Mucosa of rectum (tissue), 2 donors: Measurements from ENCODE around the gene CCL19.

Experiments
- H3K27ac ChIP-seq, 2 donors: one replicate each; pipeline ENCODE4 v1.7.0; 2013; ENCODE audit warnings: inconsistent platforms in 2 of 2, low read depth in 2 of 2, low read length in 2 of 2
- H3K27me3 ChIP-seq, 2 donors: one replicate each; pipeline ENCODE4 v1.7.0; 2013; ENCODE audit warnings: low read length in 2 of 2; ENCODE audit not compliant: control insufficient read depth in 2 of 2, insufficient read depth in 2 of 2
- H3K36me3 ChIP-seq, 2 donors: one replicate each; pipeline ENCODE4 v1.7.0; 2013; ENCODE audit warnings: low read length in 2 of 2; ENCODE audit not compliant: control insufficient read depth in 2 of 2, insufficient read depth in 2 of 2
- H3K4me1 ChIP-seq, 2 donors: one replicate each; pipeline ENCODE4 v1.7.0; 2013; ENCODE audit warnings: low read length in 2 of 2, mild to moderate bottlenecking in 1 of 2; ENCODE audit not compliant: control insufficient read depth in 2 of 2, insufficient read depth in 2 of 2
- H3K4me3 ChIP-seq, 2 donors: one replicate each; pipeline ENCODE4 v1.7.0; 2013; ENCODE audit warnings: low read length in 2 of 2
- H3K9ac ChIP-seq, 2 donors: one replicate each; pipeline ENCODE4 v1.7.0; 2013; ENCODE audit warnings: low read length in 2 of 2, low read depth in 1 of 2, mild to moderate bottlenecking in 1 of 2
- H3K9me3 ChIP-seq, 2 donors: one replicate each; pipeline ENCODE4 v1.7.0; 2013; ENCODE audit warnings: low read length in 2 of 2; ENCODE audit not compliant: control insufficient read depth in 2 of 2
- donor health status: healthy.
- donor health status: Normal muscosa, but diverticular disease.

Gene CCL19

DNA sequence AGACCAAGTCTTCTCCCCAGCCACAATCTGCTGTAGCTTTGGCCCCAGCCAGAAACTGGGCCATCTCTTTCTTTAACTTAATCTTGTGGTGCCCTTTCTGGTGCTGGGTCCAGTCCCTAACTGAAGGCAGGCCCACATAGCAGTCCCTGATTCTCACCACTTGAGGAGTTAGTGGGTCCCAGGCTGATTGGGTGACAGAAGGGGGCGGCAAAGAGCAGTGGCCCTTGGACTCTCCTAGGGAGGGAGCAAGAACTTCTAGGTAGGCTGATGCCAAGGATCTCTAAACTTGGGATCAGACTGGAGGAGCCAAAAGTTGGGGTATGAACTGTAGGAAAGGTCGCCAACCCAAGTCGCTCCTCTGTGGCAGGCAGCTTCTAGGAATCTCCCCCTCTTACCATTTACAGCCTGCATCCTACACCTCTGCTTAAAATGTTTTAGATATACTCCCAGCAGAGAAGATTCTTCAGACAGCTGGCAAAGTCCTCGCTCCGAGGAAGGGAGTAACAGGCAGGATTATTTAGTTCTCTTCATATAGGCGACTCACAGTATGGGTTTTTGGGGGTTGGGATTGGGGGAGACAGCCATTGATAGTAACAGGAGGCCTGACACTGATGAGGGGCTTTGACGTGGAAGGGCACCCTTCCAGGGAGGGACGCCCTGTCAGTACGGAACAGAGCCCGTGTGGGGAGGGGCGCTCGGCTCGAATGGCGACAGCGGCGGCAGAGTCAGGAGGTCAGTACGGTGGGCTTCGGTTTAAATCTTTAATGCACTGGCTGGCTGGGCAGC, 26.6 kb downstream of the CCL19 start:
- Histone ChIP-seq H3K4me1 (peaks cover 13 to 15% of the 10 kb centered on the region in 2 donors), H3K27ac (peak overlapping the region; percentile 87 to 99), H3K9ac (peak overlapping the region; percentile 70 to 75), H3K9me3 (no peaks in the 10 kb centered on the region), H3K27me3 (no peaks in the 10 kb centered on the region), H3K36me3 (no peaks in the 10 kb centered on the region), H3K4me3 (peak overlapping the region; percentile 68 to 76)

GRCh38 chr9:34663303-34663605, 27.8 kb downstream of the CCL19 start:
- Histone ChIP-seq H3K27ac (no peak overlapping the region), H3K4me3 (no peak overlapping the region), H3K36me3 (no peaks in the 10 kb centered on the region), H3K9me3 (no peaks in the 10 kb centered on the region), H3K4me1 (peaks cover 13 to 19% of the 10 kb centered on the region in 2 donors), H3K27me3 (no peaks in the 10 kb centered on the region), H3K9ac (no peak overlapping the region)

- no peak within 1 kb of the TSS for H3K27ac ChIP-seq
- H3K9me3 ChIP-seq: no peaks in the 10 kb centered on the region
- peaks cover 13 to 19% of the 10 kb centered on the region in 2 donors for H3K4me1 ChIP-seq
- no peak within 1 kb of the TSS for H3K9ac ChIP-seq
- H3K36me3 ChIP-seq: no peaks in the 10 kb centered on the region
- H3K4me3 ChIP-seq: no peak within 1 kb of the TSS
- no peaks in the 10 kb centered on the region for H3K27me3 ChIP-seq
Observed at GRCh38 chr9:34662526-34663302, 28.4 kb downstream of the CCL19 start, which contains the start of gene CCL27. Gene CCL27, minus strand, starts transcription at chr9:34662657. Its CDS starts 24 bp downstream, at chr9:34662633.

- Histone ChIP-seq H3K9ac (no peak overlapping the region), H3K36me3 (no peaks in the 10 kb centered on the region), H3K9me3 (no peaks in the 10 kb centered on the region), H3K4me3 (no peak overlapping the region), H3K27me3 (no peaks in the 10 kb centered on the region), H3K27ac (peak overlapping the region; percentile 26 to 27), H3K4me1 (peaks cover 8 to 20% of the 10 kb centered on the region in 2 donors)
Observed at GRCh38 chr9:34659592-34660253, 31.4 kb downstream of the CCL19 start.

- Histone ChIP-seq H3K9me3 (no peaks in the 10 kb centered on the region), H3K27ac (no peak overlapping the region), H3K36me3 (no peaks in the 10 kb centered on the region), H3K27me3 (no peaks in the 10 kb centered on the region), H3K9ac (no peak overlapping the region), H3K4me1 (peaks cover 4 to 21% of the 10 kb centered on the region in 2 donors), H3K4me3 (no peak overlapping the region)
Observed at GRCh38 chr9:34658461-34658860, 32.6 kb downstream of the CCL19 start.

- Histone ChIP-seq H3K27ac (no peak overlapping the region), H3K4me3 (no peak overlapping the region), H3K4me1 (peaks cover 19 to 35% of the 10 kb centered on the region in 2 donors), H3K27me3 (no peaks in the 10 kb centered on the region), H3K9ac (no peak overlapping the region), H3K9me3 (no peaks in the 10 kb centered on the region), H3K36me3 (no peaks in the 10 kb centered on the region)
Observed at GRCh38 chr9:34656992-34657391, 34.1 kb downstream of the CCL19 start.

GRCh38 chr9:34655394-34655793, 35.7 kb downstream of the CCL19 start:
- Histone ChIP-seq H3K27me3 (no peaks in the 10 kb centered on the region), H3K4me1 (peaks cover 25 to 45% of the 10 kb centered on the region in 2 donors), H3K9me3 (no peaks in the 10 kb centered on the region), H3K27ac (peak overlapping the region in 1 of 2 donors; percentile 5), H3K4me3 (no peak overlapping the region), H3K9ac (no peak overlapping the region), H3K36me3 (peaks cover 0 to under 1% of the 10 kb centered on the region in 2 donors)

DNA sequence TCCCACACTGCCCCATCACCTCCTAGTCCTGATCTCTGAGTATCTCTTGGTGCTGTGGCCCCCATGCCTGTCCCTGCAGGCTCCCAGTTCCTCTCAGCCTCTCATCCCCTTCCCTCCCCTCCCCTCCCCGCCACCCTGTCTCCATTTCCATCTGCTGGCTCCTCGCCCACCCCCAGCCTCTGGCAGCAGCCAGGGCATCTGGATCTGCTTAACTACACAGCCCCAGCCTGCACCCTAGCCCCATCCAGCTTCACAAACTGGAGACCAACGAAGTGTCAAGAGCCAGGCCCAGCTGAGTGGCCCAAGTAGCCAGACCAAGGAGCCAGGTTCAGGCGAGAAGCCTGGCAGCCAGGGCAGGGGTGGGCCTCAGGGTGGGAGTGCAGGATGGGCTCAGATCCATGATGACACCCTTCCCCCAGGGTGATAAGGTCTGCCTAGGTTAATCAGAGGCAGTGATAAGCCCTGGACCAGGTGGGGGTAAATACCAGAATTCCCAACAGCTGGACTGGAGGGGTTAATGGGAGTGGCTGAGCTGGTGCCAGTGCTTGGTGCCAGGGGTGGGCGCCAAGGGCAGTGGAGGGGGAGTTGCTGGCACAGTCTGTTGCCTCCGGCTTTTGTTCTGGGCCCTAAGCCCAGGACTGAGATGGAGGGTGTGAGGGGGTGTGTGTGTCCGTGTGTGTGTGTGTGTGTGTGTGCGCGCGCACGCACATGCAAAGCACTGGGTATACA, 36.6 kb downstream of the CCL19 start:
- Histone ChIP-seq H3K36me3 (peaks cover 2 to 7% of the 10 kb centered on the region in 2 donors), H3K27ac (peak overlapping the region in 1 of 2 donors; percentile 86), H3K9ac (no peak overlapping the region), H3K4me3 (no peak overlapping the region), H3K4me1 (peaks cover 21 to 36% of the 10 kb centered on the region in 2 donors), H3K9me3 (no peaks in the 10 kb centered on the region), H3K27me3 (no peaks in the 10 kb centered on the region)

GRCh38 chr9:34653151-34654072, 37.7 kb downstream of the CCL19 start:
- Histone ChIP-seq H3K27ac (peak overlapping the region; percentile 32 to 86), H3K4me1 (peaks cover 21 to 33% of the 10 kb centered on the region in 2 donors), H3K36me3 (peaks cover 13 to 18% of the 10 kb centered on the region in 2 donors), H3K27me3 (no peaks in the 10 kb centered on the region), H3K4me3 (peak overlapping the region in 1 of 2 donors; percentile 75), H3K9ac (peak overlapping the region in 1 of 2 donors; percentile 26), H3K9me3 (no peaks in the 10 kb centered on the region)
